PC-9 (cell line): ENCODE results near the gene MTA1. TPM values are rescaled to one million over a fixed set of nuclear protein-coding genes. Genes with fewer than 3 reads are reported as not detected.

Source experiments
- BruUV-seq: library from RNA; stranded (reverse); fragments of 400-500 nt; replicated peaks from 2 replicates; lab custom pipeline; 2021; lab: Mats Ljungman, UMichigan
- CTCF ChIA-PET: fragments of 300-600 bp; sonication (Branson Sonifier 250); formaldehyde crosslinking; loops from one replicate; lab custom pipeline; 2022; ENCODE audit warnings: antibody characterized with exemption; lab: Charles Lee
- POLR2A ChIA-PET: fragments of 300-600 bp; sonication (Branson Sonifier 250); formaldehyde crosslinking; loops from one replicate; lab custom pipeline; 2022; ENCODE audit warnings: antibody characterized with exemption; ENCODE audit not compliant: unreplicated experiment; lab: Charles Lee
- DNase-seq, 2 experiments: peaks; one replicate each; pipeline versions ENCODE4 v3.0.0 to v3.0.0-alpha.2; 2015 to 2022; ENCODE audit warnings: mixed read lengths in 1 of 2
- H2AFZ ChIP-seq: fragments of 200-600 bp; sonication (generic); 2 replicates; pipeline ENCODE4 v1.8.1; 2017; ENCODE audit warnings: antibody characterized with exemption
- H3F3A ChIP-seq: fragments of 200-600 bp; sonication (generic); 2 replicates; pipeline ENCODE4 v1.8.1; 2017; ENCODE audit warnings: antibody characterized with exemption, mild to moderate bottlenecking, low read depth; ENCODE audit not compliant: insufficient read depth
- H3K27ac ChIP-seq: fragments of 200-600 bp; sonication (generic); 2 replicates; pipeline ENCODE4 v1.6.1; 2016; ENCODE audit warnings: mixed run types
- H3K27me3 ChIP-seq: fragments of 200-600 bp; sonication (generic); 2 replicates; pipeline ENCODE4 v1.6.1; 2016; ENCODE audit warnings: low read depth, mixed run types; ENCODE audit not compliant: insufficient read depth
- H3K36me3 ChIP-seq: fragments of 200-600 bp; sonication (generic); 2 replicates; pipeline ENCODE4 v1.6.1; 2016; ENCODE audit warnings: low read depth, mixed run types
- H3K4me1 ChIP-seq: fragments of 200-600 bp; sonication (generic); replicated peaks from 2 replicates; pipeline ENCODE4 v1.6.1; 2016; ENCODE audit warnings: mixed run types; ENCODE audit not compliant: insufficient read depth
- H3K4me2 ChIP-seq: fragments of 200-600 bp; sonication (generic); 2 replicates; pipeline ENCODE4 v1.6.1; 2017; ENCODE audit warnings: mixed run types
- H3K4me3 ChIP-seq: fragments of 200-600 bp; sonication (generic); 2 replicates; pipeline ENCODE4 v1.6.1; 2016; ENCODE audit warnings: mixed run types
- H3K79me2 ChIP-seq: fragments of 200-600 bp; sonication (generic); 2 replicates; pipeline ENCODE4 v1.6.1; 2017; ENCODE audit warnings: low read depth, mixed run types
- H3K9me2 ChIP-seq: fragments of 200-600 bp; sonication (generic); 2 replicates; pipeline ENCODE4 v1.8.1; 2017; ENCODE audit warnings: mild to moderate bottlenecking; ENCODE audit not compliant: insufficient read depth
- H3K9me3 ChIP-seq: fragments of 200-600 bp; sonication (generic); 2 replicates; pipeline ENCODE4 v1.8.1; 2016; ENCODE audit warnings: low read depth; ENCODE audit not compliant: insufficient read depth
- H4K20me1 ChIP-seq: fragments of 200-600 bp; sonication (generic); 2 replicates; pipeline ENCODE4 v1.8.1; 2017; ENCODE audit not compliant: insufficient read depth
- CTCF ChIP-seq: fragments of 200-600 bp; sonication (generic); conservative IDR thresholded peaks from 2 replicates; pipeline ENCODE4 v1.6.1; 2017; ENCODE audit warnings: mixed run types, antibody characterized with exemption, mild to moderate bottlenecking, moderate library complexity
- EZH2 ChIP-seq: fragments of 200-600 bp; sonication (generic); IDR thresholded peaks from 2 replicates; pipeline ENCODE4 v1.8.0; 2017; ENCODE audit warnings: antibody characterized with exemption, low read depth
- intact Hi-C: fragments of 100-400 bp; cut with micrococcal nuclease; formaldehyde crosslinking; loops from one replicate; pipeline ENCODE4 v1.10.0; 2022; ENCODE audit not compliant: unreplicated experiment
- total RNA-seq: library from RNA; stranded (reverse); gene quantifications from 2 replicates; pipeline ENCODE4 v1.2.3, GENCODE V29; 2021

MTA1 gene
- total RNA-seq, 1 experiment from 2014 or later = 124 TPM

GRCh38 chr14:105392131-105393090, 27.2 kb upstream of the MTA1 start:
- Histone ChIP-seq H3K79me2 (no peaks in the 10 kb centered on the region), H3K9me2 (no peaks in the 10 kb centered on the region), H3K4me2 (no peak overlapping the region), H3K27ac (no peak overlapping the region), H3K36me3 (no peaks in the 10 kb centered on the region), H3K4me1 (no peaks in the 10 kb centered on the region), H4K20me1 (no peaks in the 10 kb centered on the region), H3K27me3 (no peaks in the 10 kb centered on the region), H3F3A (no peaks in the 10 kb centered on the region), H2AFZ (no peak overlapping the region), H3K4me3 (no peak overlapping the region), H3K9me3 (no peaks in the 10 kb centered on the region)
- ChIA-PET POLR2A (no interaction called here), CTCF (interaction anchor here (0.6 kb wide), 1 partner anchor 132 kb away, joined by 3 read pairs; no protein-coding TSS in a partner anchor)
- no peak for DNase-seq
- intact Hi-C loops = no loop called here
- TF ChIP-seq EZH2 (no peak), CTCF (no peak)
- BruUV-seq = no TSS peak

GRCh38 chr14:105393151-105393550, 26.5 kb upstream of the MTA1 start:
- H3K4me1 ChIP-seq = no peaks in the 10 kb centered on the region
- no peak overlapping the region for H2AFZ ChIP-seq
- no peak overlapping the region for H3K27ac ChIP-seq
- no peaks in the 10 kb centered on the region for H3K9me3 ChIP-seq
- no TSS peak for BruUV-seq
- H3K79me2 ChIP-seq = no peaks in the 10 kb centered on the region
- no peaks in the 10 kb centered on the region for H3K27me3 ChIP-seq
- H3K4me3 ChIP-seq = no peak overlapping the region
- no peaks in the 10 kb centered on the region for H3F3A ChIP-seq
- no peaks in the 10 kb centered on the region for H3K36me3 ChIP-seq
- intact Hi-C loops = no loop called here
- DNase-seq = no peak
- ChIA-PET CTCF (no interaction called here), POLR2A (no interaction called here)
- TF ChIP-seq CTCF = no peak
- no peak for TF ChIP-seq EZH2
- no peaks in the 10 kb centered on the region for H4K20me1 ChIP-seq
- H3K9me2 ChIP-seq = no peaks in the 10 kb centered on the region
- no peak overlapping the region for H3K4me2 ChIP-seq

- Histone ChIP-seq H3K9me2 (no peaks in the 10 kb centered on the region), H3K79me2 (peaks cover 11% of the 10 kb centered on the region), H3K27ac (no peak overlapping the region), H3F3A (no peaks in the 10 kb centered on the region), H3K36me3 (peaks cover 8% of the 10 kb centered on the region), H3K4me2 (no peak overlapping the region), H3K27me3 (no peaks in the 10 kb centered on the region), H3K4me1 (peaks cover 7% of the 10 kb centered on the region; the same call in 1 of the 2 replicates), H2AFZ (no peak overlapping the region), H3K4me3 (no peak overlapping the region), H4K20me1 (no peaks in the 10 kb centered on the region), H3K9me3 (peaks cover 10% of the 10 kb centered on the region; the same call in 1 of the 2 replicates)
- POLR2A ChIA-PET = no interaction called here
- no peak for DNase-seq
- CTCF ChIA-PET = no interaction called here
- intact Hi-C loops = no loop called here
- no TSS peak for BruUV-seq
- TF ChIP-seq CTCF (no peak), EZH2 (no peak)
Observed at GRCh38 chr14:105394714-105395537, 24.7 kb upstream of the MTA1 start.
